NOMO-1 treated with dmso at 0.1 percent for 144 hours (cell line): Measurements from ENCODE around the gene ELMO1.
A peak's percentile ranks its signal among the peaks of the same experiment; 100 is the strongest.

Experiments
- DNase-seq: peaks from one replicate; lab custom pipeline; 2025; ENCODE audit not compliant: unreplicated experiment; lab: John Stamatoyannopoulos, UW

Gene ELMO1

GRCh38 chr7:37448636-37449361, at the start of gene ELMO1:
Gene ELMO1 (minus strand): TSS chr7:37448864. CDS start chr7:37342690, 106,174 bp downstream.
- DNase-seq = peak; percentile 94

- DNase-seq = no peak
These were observed 48.9 kb upstream of the ELMO1 start for GRCh38 chr7:37497576-37497975.

GRCh38 chr7:37495574-37496184, 47.0 kb upstream of the ELMO1 start:
- DNase-seq = peak; percentile 21

- DNase-seq = peak; percentile 51
These were observed 46.3 kb upstream of the ELMO1 start for GRCh38 chr7:37494926-37495325.

- no peak for DNase-seq
These were observed 45.1 kb upstream of the ELMO1 start for GRCh38 chr7:37493810-37494209.

- DNase-seq = no peak
These were observed 44.5 kb upstream of the ELMO1 start for GRCh38 chr7:37493123-37493522.

- DNase-seq = no peak
These were observed 43.4 kb upstream of the ELMO1 start for GRCh38 chr7:37491919-37492694.

- no peak for DNase-seq
These were observed 41.0 kb upstream of the ELMO1 start for GRCh38 chr7:37489703-37490102.

GRCh38 chr7:37488163-37488764, 39.6 kb upstream of the ELMO1 start:
- peak; percentile 43 for DNase-seq

- no peak for DNase-seq
These were observed 35.9 kb upstream of the ELMO1 start for GRCh38 chr7:37484426-37485073.

- DNase-seq = no peak
These were observed 35.0 kb upstream of the ELMO1 start for GRCh38 chr7:37483627-37484026.

- DNase-seq = no peak
These were observed 34.3 kb upstream of the ELMO1 start for GRCh38 chr7:37482953-37483352.

- no peak for DNase-seq
These were observed 33.8 kb upstream of the ELMO1 start for GRCh38 chr7:37482505-37482904.

GRCh38 chr7:37481722-37482288, 33.1 kb upstream of the ELMO1 start:
- no peak for DNase-seq

- DNase-seq = no peak
These were observed 32.5 kb upstream of the ELMO1 start for GRCh38 chr7:37481154-37481553.

- peak; percentile 41 for DNase-seq
These were observed 31.7 kb upstream of the ELMO1 start for GRCh38 chr7:37480041-37481031.

GRCh38 chr7:37476881-37477450, 28.3 kb upstream of the ELMO1 start:
- no peak for DNase-seq

- no peak for DNase-seq
These were observed 27.8 kb upstream of the ELMO1 start for GRCh38 chr7:37476428-37476827.

GRCh38 chr7:37475646-37476045, 27.0 kb upstream of the ELMO1 start:
- DNase-seq = no peak
